Heart left ventricle (tissue), 16 donors: ENCODE measurements around the gene DUSP16. TPM values are rescaled to one million over a fixed set of nuclear protein-coding genes. Genes with fewer than 3 reads are reported as not detected.
A peak's percentile ranks its signal among the peaks of the same experiment; 100 is the strongest.

ENCODE experiments used
- ATAC-seq, 4 donors: fragments of 200-7000 bp; cut with Tn5 transposase; one replicate each; pipeline ENCODE4 v1.9.1; 2020 to 2022; ENCODE audit warnings: moderate library complexity in 4 of 4, mild to moderate bottlenecking in 3 of 4, moderate number of reproducible peaks in 1 of 4
- DNase-seq, 5 donors: peaks; one replicate each; pipeline ENCODE4 v3.0.0-alpha.2; 2020
- H3K27ac ChIP-seq, 12 donors: fragments of 200-600 bp; sonication (generic) in 4 of 12; one replicate each; pipeline versions ENCODE4 v1.5.0 to v1.8.0; 2016 to 2022; ENCODE audit warnings: mild to moderate bottlenecking in 2 of 12
- H3K27me3 ChIP-seq, 9 donors: fragments of 200-600 bp; sonication (generic) in 2 of 9; one replicate each; pipeline versions ENCODE4 v1.5.1 to v1.8.0; 2016 to 2022; ENCODE audit warnings: mild to moderate bottlenecking in 3 of 9
- H3K36me3 ChIP-seq, 9 donors: fragments of 200-600 bp; sonication (generic) in 2 of 9; one replicate each; pipeline versions ENCODE4 v1.5.0 to v1.8.0; 2018 to 2022; ENCODE audit warnings: mild to moderate bottlenecking in 2 of 9
- H3K4me1 ChIP-seq, 12 donors: fragments of 200-600 bp; sonication (generic) in 4 of 12; one replicate each; pipeline versions ENCODE4 v1.5.0 to v1.8.0; 2016 to 2022; ENCODE audit warnings: mild to moderate bottlenecking in 3 of 12
- H3K4me3 ChIP-seq, 12 donors: fragments of 200-600 bp; sonication (generic) in 4 of 12; one replicate each; pipeline versions ENCODE4 v1.5.0 to v1.8.0; 2017 to 2022; ENCODE audit warnings: mild to moderate bottlenecking in 9 of 12, moderate library complexity in 4 of 12
- H3K9me3 ChIP-seq, 12 donors: fragments of 200-600 bp; sonication (generic) in 4 of 12; one replicate each; pipeline versions ENCODE4 v1.5.0 to v1.8.0; 2016 to 2022; ENCODE audit warnings: mild to moderate bottlenecking in 1 of 12
- CTCF ChIP-seq, 12 donors: fragments of 200-600 bp; sonication (generic) in 4 of 12; IDR thresholded peaks; one replicate each; pipeline versions ENCODE4 v1.5.0 to v1.8.0; 2018 to 2022; ENCODE audit warnings: antibody characterized with exemption in 12 of 12, mild to moderate bottlenecking in 5 of 12
- POLR2A ChIP-seq, 2 donors: fragments of 450-650 bp; IDR thresholded peaks; one replicate each; pipeline ENCODE4 v1.6.1; 2017; ENCODE audit warnings: antibody characterized with exemption in 2 of 2, mild to moderate bottlenecking in 2 of 2, moderate library complexity in 2 of 2
- WGBS, 4 donors: extraction: QIAGEN DNeasy Blood & Tissue Kit in 2 of 4; methylation state at CpG; one replicate each; pipeline versions ENCODE4 v1.1.5 to v1.1.7; 2013 to 2018; 5-methylcytosine and 5-hydroxymethylcytosine counted together
- intact Hi-C, 10 donors: fragments of 100-400 bp; cut with DNase I; formaldehyde crosslinking; loops; one replicate each; pipeline versions ENCODE4 v1.11.1 to v1.14.2; 2022
- polyA plus RNA-seq, 2 donors: library from polyadenylated mRNA; stranded (reverse); fragments of 200-250 nt; gene quantifications; one replicate each; pipeline ENCODE4 v1.2.3, GENCODE V29; 2013
- total RNA-seq, 9 donors: library from RNA; depleted of rRNA in 2 of 9; stranded (reverse); fragments of >200 nt in 2 of 9; fragmentation: NEBNext Ultra II Directional in 3 of 9; extraction: Animal tissue kit (Norgen Biotek cat#: 25700) in 3 of 9; gene quantifications; one replicate each; pipeline versions ENCODE4 v1.1.0 to v1.2.4, GENCODE V29; 2016 to 2023
- donor health status: ischemic (EF 13 %, LVEDD 7.1; RV severe dilation, severe dysfunction).
- donor health status: healthy with polysubstance abuse.
- donor health status: DM: no; HTN: yes; CAD: no.
- donor health status: DM: no; HTN: no; CAD: no.
- donor health status: ischemic (EF 25% LVEDD 6.9; RV normal size, moderate dysfunction).
- donor health status: ischemic (EF 25% LVEDD 5.7; RV mildly dilated, moderate dysfunction).
- donor health status: healthy.
- donor health status: DM: yes; HTN: yes; CAD: no.
- donor health status: ischemic (EF 35%, LVEDD 5.7; RV mildly dilated, moderate dysfunction).
- donor health status: nonischemic (EF 11% LVEDD 7.7; RV severe dilation, severe dysfunction).
- donor health status: DM: yes; HTN: yes; CAD: no.
- donor health status: PGD.
- donor health status: ischemic (EF 29% LVEDD 5.4; RV normal size, mild dysfunction).
- donor health status: nonischemic (EF 23%, LVEDD 6.1; RV moderate dilation, normal function).

DUSP16 gene
- total and polyA plus RNA-seq, 11 donors: 2.5 to 24.7 (median 15.1) TPM

DNA sequence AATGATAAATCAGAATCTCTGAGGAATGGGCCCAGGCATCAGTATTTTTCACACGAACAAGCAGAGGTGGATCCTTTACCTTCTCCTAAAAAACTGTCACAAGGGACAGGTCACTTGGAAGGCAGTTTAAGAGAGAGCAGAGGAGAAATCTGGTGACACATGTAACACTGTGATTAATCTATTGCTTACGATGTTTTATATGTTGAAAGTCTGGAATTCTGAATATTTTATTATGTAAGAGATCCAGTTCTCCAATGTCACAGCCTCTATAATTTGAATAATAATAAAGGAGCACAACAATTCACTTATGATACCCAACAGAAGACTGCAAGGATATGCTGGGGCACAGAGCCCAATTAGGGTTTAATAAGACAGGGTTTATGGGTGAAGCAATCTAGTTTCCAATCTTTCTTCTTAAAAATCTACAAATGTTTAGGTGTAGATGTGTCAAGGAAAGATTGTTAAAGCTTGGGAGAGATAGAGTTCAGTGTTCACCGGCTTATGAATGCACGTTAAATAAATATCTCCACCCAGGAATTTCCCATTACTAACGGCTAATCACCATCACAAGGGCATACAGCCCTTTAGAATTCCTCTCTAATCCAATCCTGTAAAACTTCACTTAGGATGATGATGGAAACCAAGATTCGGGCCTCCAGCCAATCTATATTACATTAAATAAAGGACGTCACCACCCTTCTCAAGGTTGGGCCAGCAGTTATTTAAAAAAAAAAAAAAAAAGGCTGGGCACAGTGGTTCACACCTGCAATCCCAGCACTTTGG, 23.4 kb downstream of the DUSP16 start:
- DNase-seq (no peak), ATAC-seq (no peak)
- intact Hi-C loops: no loop called here
- TF ChIP-seq POLR2A (IDR thresholded peaks at IDR 0.05) (no peak), CTCF (IDR thresholded peaks at IDR 0.05) (no peak)
- Histone ChIP-seq H3K27ac (no peak overlapping the region), H3K36me3 (peaks cover 0 to 4% (median 0%) of the 10 kb centered on the region in 9 donors), H3K4me3 (no peak overlapping the region), H3K27me3 (no peaks in the 10 kb centered on the region), H3K4me1 (peaks cover 4 to 51% (median 24%) of the 10 kb centered on the region in 12 donors), H3K9me3 (no peaks in the 10 kb centered on the region)
- 64 to 71% (median 68%) methylated on average over 7 of the region's 7 CpGs for WGBS, 4 donors

DNA sequence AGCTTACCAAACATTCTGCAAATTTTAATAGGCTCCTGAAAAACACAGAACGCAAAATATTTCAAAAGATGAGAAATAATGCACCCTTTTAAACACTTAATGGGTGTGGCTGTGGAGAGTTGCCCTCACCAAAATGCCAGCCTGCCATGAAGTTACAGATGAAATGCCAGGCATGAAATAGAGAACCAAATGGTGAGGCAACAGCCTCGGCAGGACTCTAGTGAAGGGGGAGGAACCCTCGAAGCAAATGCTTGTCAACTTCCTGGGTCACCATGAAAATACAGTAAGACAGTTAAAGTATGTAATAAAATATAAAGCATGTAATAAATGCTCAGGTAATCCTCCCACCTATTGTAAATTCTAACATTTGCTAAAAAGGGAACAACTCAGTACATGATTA, 24.1 kb downstream of the DUSP16 start:
- H3K4me1 ChIP-seq: peaks cover 4 to 58% (median 30%) of the 10 kb centered on the region in 12 donors
- no peaks in the 10 kb centered on the region for H3K9me3 ChIP-seq
- no peak for DNase-seq
- TF ChIP-seq POLR2A (IDR thresholded peaks at IDR 0.05) (no peak), CTCF (IDR thresholded peaks at IDR 0.05) (no peak)
- H3K27me3 ChIP-seq: no peaks in the 10 kb centered on the region
- no peak overlapping the region for H3K4me3 ChIP-seq
- no peak overlapping the region for H3K27ac ChIP-seq
- H3K36me3 ChIP-seq: peaks cover 0 to 4% (median 0%) of the 10 kb centered on the region in 9 donors
- intact Hi-C loops: no loop called here
- WGBS, 4 donors: 54 to 82% (median 73%) methylated on average over 3 of the region's 3 CpGs
- ATAC-seq: peak in 1 of 4 donors; percentile 16

DNA sequence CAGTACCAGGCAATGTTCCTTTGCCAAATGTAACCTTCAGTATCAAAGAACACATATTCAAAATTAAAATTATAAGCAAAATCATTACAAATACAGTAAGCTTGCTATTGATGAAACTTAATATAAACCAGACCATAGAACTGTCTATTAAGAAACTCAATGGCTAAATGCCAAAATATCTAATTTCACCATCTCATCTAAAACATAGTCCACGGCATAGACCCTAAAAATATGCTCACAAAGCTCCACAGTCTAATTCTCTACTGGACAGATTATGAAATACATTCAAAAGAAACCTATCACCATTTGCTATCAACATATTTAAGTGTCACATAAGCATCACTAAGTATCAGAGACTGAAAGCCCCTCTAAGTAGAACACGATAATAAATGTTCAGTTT, 25.2 kb downstream of the DUSP16 start:
- no peak overlapping the region for H3K27ac ChIP-seq
- WGBS, 4 donors: 70 to 85% (median 73%) methylated on average over 2 of the region's 2 CpGs
- H3K9me3 ChIP-seq: no peaks in the 10 kb centered on the region
- TF ChIP-seq CTCF (IDR thresholded peaks at IDR 0.05) (no peak), POLR2A (IDR thresholded peaks at IDR 0.05) (no peak)
- H3K4me3 ChIP-seq: no peak overlapping the region
- DNase-seq (no peak), ATAC-seq (no peak)
- intact Hi-C loops: no loop called here
- peaks cover 0 to 4% (median 0%) of the 10 kb centered on the region in 9 donors for H3K36me3 ChIP-seq
- peaks cover 8 to 62% (median 42%) of the 10 kb centered on the region in 12 donors for H3K4me1 ChIP-seq
- H3K27me3 ChIP-seq: no peaks in the 10 kb centered on the region

GRCh38 chr12:12534975-12535374, 27.7 kb downstream of the DUSP16 start:
- ATAC-seq (peak; percentile 45 to 72 (median 61)), DNase-seq (peak in 3 of 5 donors; percentile 27 to 46 (median 32))
- Histone ChIP-seq H3K9me3 (no peaks in the 10 kb centered on the region), H3K4me1 (peaks cover 5 to 51% (median 38%) of the 10 kb centered on the region in 12 donors), H3K27ac (peak overlapping the region in 6 of 12 donors; percentile 4 to 75 (median 71)), H3K4me3 (no peak overlapping the region), H3K36me3 (no peaks in the 10 kb centered on the region), H3K27me3 (no peaks in the 10 kb centered on the region)
- TF ChIP-seq POLR2A (IDR thresholded peaks at IDR 0.05) (no peak), CTCF (IDR thresholded peaks at IDR 0.05) (no peak)
- WGBS, 4 donors: 40 to 60% (median 52%) methylated on average over 4 of the region's 4 CpGs
- intact Hi-C loops: no loop called here
